ENCODE data around the gene PCDH10. TPM values are rescaled to one million over a fixed set of nuclear protein-coding genes. Genes with fewer than 3 reads are reported as not detected.

PCDH10 gene
- not detected for total RNA-seq

- DNase-seq (no peak), ATAC-seq (peak; percentile 30)
- no peaks in the 10 kb centered on the region for H3K9me3 Mint-ChIP-seq (ENCODE audit: low read depth)
- peaks cover 14% of the 10 kb centered on the region for H3K4me1 Mint-ChIP-seq
- peaks cover 3% of the 10 kb centered on the region for H3K36me3 Mint-ChIP-seq
- H3K4me3 Mint-ChIP-seq, result peak within 1 kb of the TSS; percentile 51
- peak within 1 kb of the TSS; percentile 55 for H3K27ac Mint-ChIP-seq
- H3K27me3 Mint-ChIP-seq, result peaks cover 74% of the 10 kb centered on the region
- CTCF ChIA-PET, result no interaction called here
These were observed at the start of gene PCDH10 for GRCh38 chr4:133148690-133149363. Gene PCDH10, plus strand, starts transcription at chr4:133149294. Its CDS starts 847 bp downstream, at chr4:133150141.

- Mint-ChIP-seq H3K4me3 (no peak overlapping the region), H3K4me1 (no peaks in the 10 kb centered on the region), H3K9me3 (ENCODE audit: low read depth) (no peaks in the 10 kb centered on the region), H3K27ac (no peak overlapping the region), H3K27me3 (no peaks in the 10 kb centered on the region), H3K36me3 (no peaks in the 10 kb centered on the region)
- ATAC-seq (no peak), DNase-seq (no peak)
- CTCF ChIA-PET, result no interaction called here
These were observed 47.1 kb upstream of the PCDH10 start for GRCh38 chr4:133102043-133102442.

- H3K27me3 Mint-ChIP-seq, result no peaks in the 10 kb centered on the region
- H3K36me3 Mint-ChIP-seq, result no peaks in the 10 kb centered on the region
- no peak overlapping the region for H3K4me3 Mint-ChIP-seq
- CTCF ChIA-PET, result no interaction called here
- no peak overlapping the region for H3K27ac Mint-ChIP-seq
- H3K9me3 Mint-ChIP-seq (ENCODE audit: low read depth), result no peaks in the 10 kb centered on the region
- ATAC-seq (no peak), DNase-seq (no peak)
- H3K4me1 Mint-ChIP-seq, result no peaks in the 10 kb centered on the region
These were observed 46.3 kb upstream of the PCDH10 start for GRCh38 chr4:133102612-133103409.

GRCh38 chr4:133112641-133113040 is 36.5 kb upstream of the PCDH10 start:
- H3K36me3 Mint-ChIP-seq, result no peaks in the 10 kb centered on the region
- CTCF ChIA-PET, result no interaction called here
- peaks cover 2% of the 10 kb centered on the region for H3K9me3 Mint-ChIP-seq (ENCODE audit: low read depth)
- H3K27ac Mint-ChIP-seq, result no peak overlapping the region
- H3K4me1 Mint-ChIP-seq, result no peaks in the 10 kb centered on the region
- ATAC-seq (no peak), DNase-seq (no peak)
- no peaks in the 10 kb centered on the region for H3K27me3 Mint-ChIP-seq
- H3K4me3 Mint-ChIP-seq, result no peak overlapping the region

- CTCF ChIA-PET, result no interaction called here
- ATAC-seq, result no peak
- Mint-ChIP-seq H3K27ac (no peak overlapping the region), H3K27me3 (no peaks in the 10 kb centered on the region), H3K4me3 (no peak overlapping the region), H3K36me3 (no peaks in the 10 kb centered on the region), H3K4me1 (no peaks in the 10 kb centered on the region), H3K9me3 (ENCODE audit: low read depth) (peaks cover 2% of the 10 kb centered on the region)
- no peak for DNase-seq
These were observed 24.3 kb upstream of the PCDH10 start for GRCh38 chr4:133124746-133125145.

GRCh38 chr4:133127500-133127899 is 21.6 kb upstream of the PCDH10 start:
- Mint-ChIP-seq H3K4me3 (no peak overlapping the region), H3K27ac (no peak overlapping the region), H3K27me3 (no peaks in the 10 kb centered on the region), H3K4me1 (no peaks in the 10 kb centered on the region), H3K9me3 (ENCODE audit: low read depth) (peaks cover 2% of the 10 kb centered on the region), H3K36me3 (no peaks in the 10 kb centered on the region)
- CTCF ChIA-PET, result no interaction called here
- ATAC-seq (no peak), DNase-seq (no peak)

GRCh38 chr4:133129237-133129636 is 19.9 kb upstream of the PCDH10 start:
- no peak for ATAC-seq
- no peak overlapping the region for H3K4me3 Mint-ChIP-seq

GRCh38 chr4:133130171-133130570 is 18.9 kb upstream of the PCDH10 start:
- Mint-ChIP-seq H3K27me3 (no peaks in the 10 kb centered on the region), H3K9me3 (ENCODE audit: low read depth) (peaks cover 2% of the 10 kb centered on the region), H3K4me1 (no peaks in the 10 kb centered on the region), H3K27ac (no peak overlapping the region), H3K4me3 (no peak overlapping the region), H3K36me3 (no peaks in the 10 kb centered on the region)
- no peak for DNase-seq
- no peak for ATAC-seq
- CTCF ChIA-PET, result no interaction called here

More at GRCh38 chr4:133129237-133129636, 19.9 kb upstream of the PCDH10 start:
- no peaks in the 10 kb centered on the region for H3K27me3 Mint-ChIP-seq
- DNase-seq, result no peak
- H3K36me3 Mint-ChIP-seq, result no peaks in the 10 kb centered on the region
- H3K4me1 Mint-ChIP-seq, result no peaks in the 10 kb centered on the region
- CTCF ChIA-PET, result no interaction called here
- H3K27ac Mint-ChIP-seq, result no peak overlapping the region
- peaks cover 2% of the 10 kb centered on the region for H3K9me3 Mint-ChIP-seq (ENCODE audit: low read depth)

GRCh38 chr4:133131829-133132460 is 17.1 kb upstream of the PCDH10 start:
- Mint-ChIP-seq H3K36me3 (no peaks in the 10 kb centered on the region), H3K4me3 (no peak overlapping the region), H3K9me3 (ENCODE audit: low read depth) (no peaks in the 10 kb centered on the region), H3K27me3 (no peaks in the 10 kb centered on the region), H3K4me1 (no peaks in the 10 kb centered on the region), H3K27ac (no peak overlapping the region)
- no peak for ATAC-seq
- DNase-seq, result no peak
- CTCF ChIA-PET, result no interaction called here

GRCh38 chr4:133136833-133137232 is 12.3 kb upstream of the PCDH10 start:
- CTCF ChIA-PET, result no interaction called here
- Mint-ChIP-seq H3K27ac (no peak overlapping the region), H3K4me3 (no peak overlapping the region), H3K4me1 (no peaks in the 10 kb centered on the region), H3K36me3 (no peaks in the 10 kb centered on the region), H3K27me3 (no peaks in the 10 kb centered on the region), H3K9me3 (ENCODE audit: low read depth) (no peaks in the 10 kb centered on the region)
- DNase-seq (no peak), ATAC-seq (no peak)

GRCh38 chr4:133137571-133137970 is 11.5 kb upstream of the PCDH10 start:
- H3K27ac Mint-ChIP-seq, result no peak overlapping the region
- no peaks in the 10 kb centered on the region for H3K27me3 Mint-ChIP-seq
- no peak overlapping the region for H3K4me3 Mint-ChIP-seq
- H3K36me3 Mint-ChIP-seq, result no peaks in the 10 kb centered on the region
- CTCF ChIA-PET, result no interaction called here
- no peaks in the 10 kb centered on the region for H3K9me3 Mint-ChIP-seq (ENCODE audit: low read depth)
- no peaks in the 10 kb centered on the region for H3K4me1 Mint-ChIP-seq
- ATAC-seq (no peak), DNase-seq (no peak)

- no peak overlapping the region for H3K27ac Mint-ChIP-seq
- no peak overlapping the region for H3K4me3 Mint-ChIP-seq
- H3K4me1 Mint-ChIP-seq, result peaks cover 4% of the 10 kb centered on the region
- ATAC-seq (no peak), DNase-seq (no peak)
- no peaks in the 10 kb centered on the region for H3K9me3 Mint-ChIP-seq (ENCODE audit: low read depth)
- H3K36me3 Mint-ChIP-seq, result no peaks in the 10 kb centered on the region
- peaks cover 28% of the 10 kb centered on the region for H3K27me3 Mint-ChIP-seq
- CTCF ChIA-PET, result no interaction called here
These were observed 5.2 kb upstream of the PCDH10 start for GRCh38 chr4:133143775-133144430.

GRCh38 chr4:133145241-133145640 is 3.9 kb upstream of the PCDH10 start:
- no peak for DNase-seq
- H3K27me3 Mint-ChIP-seq, result peaks cover 42% of the 10 kb centered on the region

More at GRCh38 chr4:133145241-133145640, 3.9 kb upstream of the PCDH10 start:
- H3K36me3 Mint-ChIP-seq, result peaks cover 3% of the 10 kb centered on the region
- no peak overlapping the region for H3K4me3 Mint-ChIP-seq
- ATAC-seq, result no peak
- CTCF ChIA-PET, result no interaction called here
- peaks cover 12% of the 10 kb centered on the region for H3K4me1 Mint-ChIP-seq
- no peaks in the 10 kb centered on the region for H3K9me3 Mint-ChIP-seq (ENCODE audit: low read depth)
- H3K27ac Mint-ChIP-seq, result no peak overlapping the region
